ENCODE results near the gene LYPD6B.

LYPD6B gene

GRCh38 chr2:149076863-149077412 lies 38.4 kb downstream of the LYPD6B start:
- DNase-seq (ENCODE audit: low spot score), result no peak

GRCh38 chr2:149077861-149078260 lies 39.4 kb downstream of the LYPD6B start:
- no peak for DNase-seq (ENCODE audit: low spot score)

GRCh38 chr2:149080099-149080498 lies 41.6 kb downstream of the LYPD6B start:
- DNase-seq (ENCODE audit: low spot score), result no peak

GRCh38 chr2:149080971-149081370 lies 42.5 kb downstream of the LYPD6B start:
- DNase-seq (ENCODE audit: low spot score), result no peak

- DNase-seq (ENCODE audit: low spot score), result no peak
Measured at GRCh38 chr2:149082079-149082478, 43.6 kb downstream of the LYPD6B start.

GRCh38 chr2:149082735-149083134 lies 44.2 kb downstream of the LYPD6B start:
- no peak for DNase-seq (ENCODE audit: low spot score)

GRCh38 chr2:149084924-149085795 lies 46.7 kb downstream of the LYPD6B start:
- no peak for DNase-seq (ENCODE audit: low spot score)

- no peak for DNase-seq (ENCODE audit: low spot score)
Measured at GRCh38 chr2:149087751-149088150, 49.3 kb downstream of the LYPD6B start.

- no peak for DNase-seq (ENCODE audit: low spot score)
Measured at GRCh38 chr2:149089068-149089467, 50.6 kb downstream of the LYPD6B start.

GRCh38 chr2:149090706-149091105 lies 52.2 kb downstream of the LYPD6B start:
- no peak for DNase-seq (ENCODE audit: low spot score)

- DNase-seq (ENCODE audit: low spot score), result no peak
Measured at GRCh38 chr2:149093579-149093978, 55.1 kb downstream of the LYPD6B start.

GRCh38 chr2:149094217-149095015 lies 55.9 kb downstream of the LYPD6B start:
- no peak for DNase-seq (ENCODE audit: low spot score)

GRCh38 chr2:149098701-149099100 lies 60.2 kb downstream of the LYPD6B start:
- DNase-seq (ENCODE audit: low spot score), result no peak

- DNase-seq (ENCODE audit: low spot score), result no peak
Measured at GRCh38 chr2:149099298-149099697, 60.8 kb downstream of the LYPD6B start.

GRCh38 chr2:149100739-149101699 lies 62.5 kb downstream of the LYPD6B start:
- DNase-seq (ENCODE audit: low spot score), result no peak

- DNase-seq (ENCODE audit: low spot score), result no peak
Measured at GRCh38 chr2:149101818-149102217, 63.3 kb downstream of the LYPD6B start.

GRCh38 chr2:149103081-149103620 lies 64.7 kb downstream of the LYPD6B start:
- DNase-seq (ENCODE audit: low spot score), result no peak

- no peak for DNase-seq (ENCODE audit: low spot score)
Measured at GRCh38 chr2:149104221-149104620, 65.7 kb downstream of the LYPD6B start.

- DNase-seq (ENCODE audit: low spot score), result no peak
Measured at GRCh38 chr2:149112068-149112467, 73.6 kb downstream of the LYPD6B start.

GRCh38 chr2:149112713-149113112 lies 74.2 kb downstream of the LYPD6B start:
- DNase-seq (ENCODE audit: low spot score), result no peak

- no peak for DNase-seq (ENCODE audit: low spot score)
Measured at GRCh38 chr2:149115781-149116180, 77.3 kb downstream of the LYPD6B start.
